Transverse colon (tissue), 4 donors: Measurements from ENCODE around the gene RASA4B.
"Not testable (repeated sequence)": the region's sequence is repeated elsewhere in the genome, so short reads cannot be mapped to it uniquely, and the experiment has no call there.

Experiments used
- CTCF ChIP-seq, 5 experiments: fragments of 200-600 bp in 3 of 5; fragments of 450-650 bp in 2 of 5; sonication (generic) in 3 of 5; IDR thresholded peaks; 1 replicate in 2 of 5; 2 replicates in 3 of 5; pipeline ENCODE4 v1.5.1; 2016 to 2017; ENCODE audit warnings: antibody characterized with exemption in 5 of 5, inconsistent platforms in 3 of 5, mild to moderate bottlenecking in 2 of 5, moderate library complexity in 1 of 5
- EP300 ChIP-seq: sonication (generic); formaldehyde crosslinking; IDR thresholded peaks from one replicate; pipeline ENCODE4 v1.6.1; 2017; ENCODE audit warnings: antibody characterized with exemption, low read depth
- POLR2A ChIP-seq: fragments of 450-650 bp; IDR thresholded peaks from one replicate; pipeline ENCODE4 v1.6.1; 2016; ENCODE audit warnings: antibody characterized with exemption, mild to moderate bottlenecking, moderate library complexity
- POLR2AphosphoS5 ChIP-seq, 3 donors: sonication (generic); formaldehyde crosslinking; IDR thresholded peaks; one replicate each; pipeline ENCODE4 v1.6.1; 2016; ENCODE audit warnings: antibody characterized with exemption in 3 of 3

GRCh38 chr7:102546353-102546752, 28.8 kb upstream of the RASA4B start:
- TF ChIP-seq POLR2A; EP300; CTCF (IDR thresholded peaks at IDR 0.05); POLR2AphosphoS5 (IDR thresholded peaks at IDR 0.05): not testable (repeated sequence)
